ENCODE data around the gene EYS. TPM values are rescaled to one million over a fixed set of nuclear protein-coding genes. Genes with fewer than 3 reads are reported as not detected.

EYS gene
- total and polyA plus RNA-seq, 2 of the 8 experiments (the other 6 are each of a cell fraction or from before 2014, with no cell fraction given), result 0.05 to 0.13 TPM

DNA sequence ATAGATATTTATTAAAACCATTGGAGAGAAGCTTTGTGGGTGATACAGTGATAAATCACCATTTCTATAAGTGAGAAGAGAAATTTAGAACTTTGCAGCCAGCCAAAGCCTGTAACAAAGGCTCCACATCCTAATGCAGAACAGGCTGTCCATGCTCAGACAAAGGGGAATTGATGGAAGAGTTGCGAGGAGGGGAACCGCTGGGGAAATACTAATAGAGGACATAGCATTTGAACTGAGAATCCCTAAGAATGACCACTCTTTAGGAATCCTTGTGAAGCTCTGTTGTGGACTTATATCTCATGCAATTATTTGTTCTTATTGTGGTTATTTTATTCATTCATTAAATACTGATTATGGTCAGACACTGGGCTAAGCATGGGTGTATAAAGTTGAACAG lies 1903.7 kb downstream of the EYS start (continued):
- TF ChIP-seq, protein P1, sequence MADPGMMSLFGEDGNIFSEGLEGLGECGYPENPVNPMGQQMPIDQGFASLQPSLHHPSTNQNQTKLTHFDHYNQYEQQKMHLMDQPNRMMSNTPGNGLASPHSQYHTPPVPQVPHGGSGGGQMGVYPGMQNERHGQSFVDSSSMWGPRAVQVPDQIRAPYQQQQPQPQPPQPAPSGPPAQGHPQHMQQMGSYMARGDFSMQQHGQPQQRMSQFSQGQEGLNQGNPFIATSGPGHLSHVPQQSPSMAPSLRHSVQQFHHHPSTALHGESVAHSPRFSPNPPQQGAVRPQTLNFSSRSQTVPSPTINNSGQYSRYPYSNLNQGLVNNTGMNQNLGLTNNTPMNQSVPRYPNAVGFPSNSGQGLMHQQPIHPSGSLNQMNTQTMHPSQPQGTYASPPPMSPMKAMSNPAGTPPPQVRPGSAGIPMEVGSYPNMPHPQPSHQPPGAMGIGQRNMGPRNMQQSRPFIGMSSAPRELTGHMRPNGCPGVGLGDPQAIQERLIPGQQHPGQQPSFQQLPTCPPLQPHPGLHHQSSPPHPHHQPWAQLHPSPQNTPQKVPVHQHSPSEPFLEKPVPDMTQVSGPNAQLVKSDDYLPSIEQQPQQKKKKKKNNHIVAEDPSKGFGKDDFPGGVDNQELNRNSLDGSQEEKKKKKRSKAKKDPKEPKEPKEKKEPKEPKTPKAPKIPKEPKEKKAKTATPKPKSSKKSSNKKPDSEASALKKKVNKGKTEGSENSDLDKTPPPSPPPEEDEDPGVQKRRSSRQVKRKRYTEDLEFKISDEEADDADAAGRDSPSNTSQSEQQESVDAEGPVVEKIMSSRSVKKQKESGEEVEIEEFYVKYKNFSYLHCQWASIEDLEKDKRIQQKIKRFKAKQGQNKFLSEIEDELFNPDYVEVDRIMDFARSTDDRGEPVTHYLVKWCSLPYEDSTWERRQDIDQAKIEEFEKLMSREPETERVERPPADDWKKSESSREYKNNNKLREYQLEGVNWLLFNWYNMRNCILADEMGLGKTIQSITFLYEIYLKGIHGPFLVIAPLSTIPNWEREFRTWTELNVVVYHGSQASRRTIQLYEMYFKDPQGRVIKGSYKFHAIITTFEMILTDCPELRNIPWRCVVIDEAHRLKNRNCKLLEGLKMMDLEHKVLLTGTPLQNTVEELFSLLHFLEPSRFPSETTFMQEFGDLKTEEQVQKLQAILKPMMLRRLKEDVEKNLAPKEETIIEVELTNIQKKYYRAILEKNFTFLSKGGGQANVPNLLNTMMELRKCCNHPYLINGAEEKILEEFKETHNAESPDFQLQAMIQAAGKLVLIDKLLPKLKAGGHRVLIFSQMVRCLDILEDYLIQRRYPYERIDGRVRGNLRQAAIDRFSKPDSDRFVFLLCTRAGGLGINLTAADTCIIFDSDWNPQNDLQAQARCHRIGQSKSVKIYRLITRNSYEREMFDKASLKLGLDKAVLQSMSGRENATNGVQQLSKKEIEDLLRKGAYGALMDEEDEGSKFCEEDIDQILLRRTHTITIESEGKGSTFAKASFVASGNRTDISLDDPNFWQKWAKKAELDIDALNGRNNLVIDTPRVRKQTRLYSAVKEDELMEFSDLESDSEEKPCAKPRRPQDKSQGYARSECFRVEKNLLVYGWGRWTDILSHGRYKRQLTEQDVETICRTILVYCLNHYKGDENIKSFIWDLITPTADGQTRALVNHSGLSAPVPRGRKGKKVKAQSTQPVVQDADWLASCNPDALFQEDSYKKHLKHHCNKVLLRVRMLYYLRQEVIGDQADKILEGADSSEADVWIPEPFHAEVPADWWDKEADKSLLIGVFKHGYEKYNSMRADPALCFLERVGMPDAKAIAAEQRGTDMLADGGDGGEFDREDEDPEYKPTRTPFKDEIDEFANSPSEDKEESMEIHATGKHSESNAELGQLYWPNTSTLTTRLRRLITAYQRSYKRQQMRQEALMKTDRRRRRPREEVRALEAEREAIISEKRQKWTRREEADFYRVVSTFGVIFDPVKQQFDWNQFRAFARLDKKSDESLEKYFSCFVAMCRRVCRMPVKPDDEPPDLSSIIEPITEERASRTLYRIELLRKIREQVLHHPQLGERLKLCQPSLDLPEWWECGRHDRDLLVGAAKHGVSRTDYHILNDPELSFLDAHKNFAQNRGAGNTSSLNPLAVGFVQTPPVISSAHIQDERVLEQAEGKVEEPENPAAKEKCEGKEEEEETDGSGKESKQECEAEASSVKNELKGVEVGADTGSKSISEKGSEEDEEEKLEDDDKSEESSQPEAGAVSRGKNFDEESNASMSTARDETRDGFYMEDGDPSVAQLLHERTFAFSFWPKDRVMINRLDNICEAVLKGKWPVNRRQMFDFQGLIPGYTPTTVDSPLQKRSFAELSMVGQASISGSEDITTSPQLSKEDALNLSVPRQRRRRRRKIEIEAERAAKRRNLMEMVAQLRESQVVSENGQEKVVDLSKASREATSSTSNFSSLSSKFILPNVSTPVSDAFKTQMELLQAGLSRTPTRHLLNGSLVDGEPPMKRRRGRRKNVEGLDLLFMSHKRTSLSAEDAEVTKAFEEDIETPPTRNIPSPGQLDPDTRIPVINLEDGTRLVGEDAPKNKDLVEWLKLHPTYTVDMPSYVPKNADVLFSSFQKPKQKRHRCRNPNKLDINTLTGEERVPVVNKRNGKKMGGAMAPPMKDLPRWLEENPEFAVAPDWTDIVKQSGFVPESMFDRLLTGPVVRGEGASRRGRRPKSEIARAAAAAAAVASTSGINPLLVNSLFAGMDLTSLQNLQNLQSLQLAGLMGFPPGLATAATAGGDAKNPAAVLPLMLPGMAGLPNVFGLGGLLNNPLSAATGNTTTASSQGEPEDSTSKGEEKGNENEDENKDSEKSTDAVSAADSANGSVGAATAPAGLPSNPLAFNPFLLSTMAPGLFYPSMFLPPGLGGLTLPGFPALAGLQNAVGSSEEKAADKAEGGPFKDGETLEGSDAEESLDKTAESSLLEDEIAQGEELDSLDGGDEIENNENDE (IDR thresholded peaks at IDR 0.05; ENCODE audit: insufficient replicate concordance, low read length), result no peak
- no peak for TF ChIP-seq JUN (IDR thresholded peaks at IDR 0.05; ENCODE audit: low read depth, low read length)
- TF ChIP-seq JUND (IDR thresholded peaks at IDR 0.05; ENCODE audit: low read length), result no peak

Measured in H1 (cell line).